ENCODE measurements around the gene ZNF664. TPM values are rescaled to one million over a fixed set of nuclear protein-coding genes. Genes with fewer than 3 reads are reported as not detected.

The ZNF664 gene
- total and polyA plus RNA-seq, 10 of the 15 experiments (the other 5 are each of a cell fraction or from before 2014, with no cell fraction given) = 1.8 to 65.6 (median 30.8) TPM

GRCh38 chr12:124040737-124041136 is 67.7 kb downstream of the ZNF664 start:
- no peak for DNase-seq (ENCODE audit: low read depth, low spot score)

More at GRCh38 chr12:124040737-124041136, 67.7 kb downstream of the ZNF664 start:
- H4K20me1 ChIP-seq (ENCODE audit: control insufficient read depth, insufficient read depth) = no peaks in the 10 kb centered on the region; the same call in 1 of the 2 replicates
- no peak for TF ChIP-seq ASH2L (IDR thresholded peaks at IDR 0.05; ENCODE audit: borderline replicate concordance, low read depth)
- no peak for TF ChIP-seq MEF2A (IDR thresholded peaks at IDR 0.05; ENCODE audit: insufficient read depth, low read depth, low read length)
- no peak for TF ChIP-seq SMAD1 (IDR thresholded peaks at IDR 0.05; ENCODE audit: low read depth, partially characterized antibody)
- TF ChIP-seq FOXM1 (IDR thresholded peaks at IDR 0.05; ENCODE audit: low read depth, low read length) = no peak
- no peak for TF ChIP-seq BHLHE40 (IDR thresholded peaks at IDR 0.05; ENCODE audit: borderline replicate concordance in 1 of 2, low read depth in 2 of 2, low read length in 1 of 2)
- TF ChIP-seq ZBTB33 (IDR thresholded peaks at IDR 0.05) = no peak
- no peak for TF ChIP-seq CBX3 (IDR thresholded peaks at IDR 0.05; ENCODE audit: borderline replicate concordance, low read depth)
- TF ChIP-seq ZBTB40 (IDR thresholded peaks at IDR 0.05; ENCODE audit: borderline replicate concordance) = no peak
- TF ChIP-seq NRF1 (conservative IDR thresholded peaks at IDR 0.05; ENCODE audit: low read depth, low read length) = no peak
- TF ChIP-seq SMARCA5 (IDR thresholded peaks at IDR 0.05) = no peak
- 52% methylated on average over 2 of the region's 2 CpGs for WGBS (ENCODE audit: insufficient coverage, insufficient replicate concordance, low lambda C conversion rate, missing lambda C conversion rate)
- no peaks in the 10 kb centered on the region for H3K79me2 ChIP-seq (ENCODE audit: control insufficient read depth, insufficient read depth, low read length)
- ChIA-PET RAD21 (ENCODE audit: unreplicated experiment) (no interaction called here), CTCF (interaction anchor here (1.3 to 7.7 kb wide), 2 partner anchors 8 to 726 kb away, joined by 6 to 116 read pairs; no protein-coding TSS in a partner anchor), SMC1A (ENCODE audit: uncharacterized antibody, unreplicated experiment) (no interaction called here), POLR2A (no interaction called here)
- no peaks in the 10 kb centered on the region for H3K36me3 ChIP-seq (ENCODE audit: control insufficient read depth in 2 of 2, insufficient read depth in 2 of 2, low read length in 1 of 2)
- no peak overlapping the region for H3K9ac ChIP-seq (ENCODE audit: control insufficient read depth, insufficient read depth, low read length)
- ATAC-seq (no peak), FAIRE-seq (no peak)
- H3K9me3 ChIP-seq (replicated peaks; ENCODE audit: control insufficient read depth, insufficient read depth, low read length) = no peaks in the 10 kb centered on the region; the same call in 2 of the 3 replicates
- H3K27ac ChIP-seq (ENCODE audit: control insufficient read depth, insufficient read depth) = no peak overlapping the region
- in situ Hi-C loops (cut with MboI) = loop anchor here (5.0 kb wide), 2 partner anchors 277 to 727 kb away; no protein-coding TSS in a partner anchor
- no peaks in the 10 kb centered on the region for H3K27me3 ChIP-seq (replicated peaks in 1 of 2; ENCODE audit: control insufficient read depth in 2 of 2, insufficient read depth in 2 of 2, low read length in 1 of 2)
- intact Hi-C loops (cut with micrococcal nuclease; ENCODE audit: unreplicated experiment) = no loop called here
- no peak overlapping the region for H2AFZ ChIP-seq (ENCODE audit: control insufficient read depth, low read depth, low read length)
- H3K4me1 ChIP-seq (ENCODE audit: control insufficient read depth, insufficient read depth, low read length) = no peaks in the 10 kb centered on the region
- no TSS peak for BruUV-seq (replicated peaks)
- no peak overlapping the region for H3K4me2 ChIP-seq (ENCODE audit: control insufficient read depth, insufficient read depth)
- no peak overlapping the region for H3K4me3 ChIP-seq

Measured in GM12878 (cell line).